Measurements from ENCODE around the gene MAPK14.

MAPK14 gene

GRCh38 chr6:36138667-36139066 is 111.1 kb downstream of the MAPK14 start:
- DNase-seq (ENCODE audit: low spot score), result no peak

- DNase-seq (ENCODE audit: low spot score), result no peak
Observed at GRCh38 chr6:36139431-36139830, 111.8 kb downstream of the MAPK14 start.

DNA sequence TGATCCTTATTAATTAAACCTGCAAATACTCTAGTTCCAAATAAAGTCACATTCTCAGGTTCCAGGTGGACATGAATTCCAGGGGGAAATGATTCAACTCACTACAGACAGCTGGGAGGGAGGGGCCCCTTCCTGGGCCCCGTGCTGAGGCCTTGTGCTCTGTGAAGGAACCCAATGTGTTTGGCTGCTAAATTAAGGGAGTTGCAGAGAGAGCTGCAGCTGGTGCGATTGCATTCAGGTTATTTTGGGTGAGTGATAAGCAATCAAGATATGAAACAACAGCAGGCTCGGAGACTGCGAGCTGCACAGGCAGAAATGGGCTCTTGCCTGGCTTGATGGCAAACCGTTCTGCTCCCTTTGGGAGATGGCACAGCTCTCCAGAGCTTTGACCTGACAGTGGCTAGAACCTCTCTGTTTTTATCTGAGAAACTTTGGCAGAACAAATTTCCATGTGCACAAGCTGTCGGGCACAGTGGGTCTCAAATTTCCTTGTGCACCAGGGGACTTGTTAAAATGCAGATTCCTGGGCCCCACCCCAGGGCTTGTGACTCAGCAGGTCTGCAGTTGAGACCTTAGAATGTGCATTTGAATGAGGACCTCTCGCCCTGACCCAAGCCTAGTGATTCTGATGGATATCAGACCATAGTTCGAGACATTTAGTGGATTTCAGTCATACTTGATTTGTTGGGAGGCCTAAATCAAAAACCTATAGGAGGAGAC is 112.5 kb downstream of the MAPK14 start:
- DNase-seq (ENCODE audit: low spot score), result no peak

GRCh38 chr6:36141091-36141490 is 113.5 kb downstream of the MAPK14 start:
- no peak for DNase-seq (ENCODE audit: low spot score)

- no peak for DNase-seq (ENCODE audit: low spot score)
Observed at GRCh38 chr6:36141961-36142360, 114.4 kb downstream of the MAPK14 start.

- no peak for DNase-seq (ENCODE audit: low spot score)
Observed at GRCh38 chr6:36142971-36143838, 115.6 kb downstream of the MAPK14 start.

DNA sequence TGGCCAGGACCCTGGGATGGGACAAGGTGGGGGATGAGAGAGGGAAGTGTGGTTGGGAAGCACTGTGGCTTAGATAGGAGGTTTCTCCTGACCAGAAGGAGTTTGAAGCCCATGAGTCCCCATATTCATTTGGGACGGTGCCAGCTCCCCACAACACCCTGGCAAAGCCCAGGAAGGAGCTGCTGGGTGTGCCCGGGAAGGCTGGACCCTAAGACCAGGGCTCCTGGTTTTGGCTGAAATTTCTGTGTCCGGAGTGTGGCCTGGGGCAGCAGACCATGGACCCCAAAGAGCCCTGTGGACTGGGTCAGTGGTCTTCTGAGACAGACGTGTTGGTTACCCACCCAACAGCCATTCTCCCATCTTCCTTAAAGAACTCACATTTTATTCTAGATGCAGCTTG is 117.9 kb downstream of the MAPK14 start:
- DNase-seq (ENCODE audit: low spot score), result no peak

DNA sequence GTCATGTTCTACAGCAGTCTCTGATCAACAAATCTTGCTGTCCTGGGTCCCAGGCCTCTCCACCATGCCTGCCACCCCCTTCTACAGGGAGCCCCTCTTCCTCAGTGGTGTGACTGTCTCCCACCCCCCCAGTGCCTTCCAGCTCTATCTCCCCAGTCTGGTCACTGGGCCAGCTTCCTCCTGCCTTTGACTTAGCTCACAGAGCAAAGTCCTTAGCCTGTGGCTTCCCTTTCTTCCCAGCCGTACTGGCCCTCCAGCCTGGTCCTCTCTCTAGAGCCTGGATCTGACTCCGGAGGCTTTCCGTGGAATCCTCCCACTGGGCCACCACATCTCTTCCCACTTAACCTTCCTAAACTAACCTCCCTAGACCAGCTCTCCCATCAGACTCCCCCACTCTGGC is 119.7 kb downstream of the MAPK14 start:
- DNase-seq (ENCODE audit: low spot score), result no peak

DNA sequence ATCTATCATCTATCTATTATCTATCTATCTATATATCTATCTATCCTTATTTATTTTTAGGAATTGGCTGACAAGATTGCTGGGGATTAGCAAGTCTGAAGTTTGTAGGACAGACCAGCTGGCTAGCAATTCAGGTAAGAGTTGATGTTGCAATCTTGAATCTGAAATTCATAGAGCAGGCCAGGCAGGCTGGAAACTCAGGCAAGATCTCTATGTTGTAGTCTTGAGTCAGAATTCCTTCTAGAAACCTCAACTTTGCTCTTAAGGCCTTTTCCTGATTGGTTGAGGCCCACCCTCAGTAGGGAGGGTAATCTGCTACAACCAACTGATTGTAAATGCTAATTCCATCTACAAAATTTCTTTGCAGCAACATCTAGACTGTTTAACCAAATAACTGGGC is 121.9 kb downstream of the MAPK14 start:
- DNase-seq (ENCODE audit: low spot score), result no peak

DNA sequence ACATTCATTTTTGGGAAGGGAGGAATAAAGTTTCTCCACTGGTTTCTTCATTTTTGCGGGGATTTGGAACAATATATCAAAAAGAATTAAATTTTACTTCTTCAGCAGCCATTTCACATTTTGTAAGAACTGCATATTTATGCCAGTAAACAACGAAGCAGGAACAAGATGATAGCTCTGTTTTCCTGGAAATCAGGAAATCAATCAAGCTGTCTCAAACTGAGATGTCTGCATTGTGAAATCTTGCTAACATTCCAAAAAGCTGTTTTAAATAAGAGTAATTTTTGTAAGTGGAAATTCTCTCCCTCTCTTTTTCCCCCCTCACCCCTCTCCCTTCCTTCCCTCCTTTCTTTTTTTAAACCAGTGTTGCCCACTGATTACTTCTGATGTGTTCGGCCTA is 122.7 kb downstream of the MAPK14 start:
- no peak for DNase-seq (ENCODE audit: low spot score)

GRCh38 chr6:36154286-36154685 is 126.7 kb downstream of the MAPK14 start:
- no peak for DNase-seq (ENCODE audit: low spot score)

DNA sequence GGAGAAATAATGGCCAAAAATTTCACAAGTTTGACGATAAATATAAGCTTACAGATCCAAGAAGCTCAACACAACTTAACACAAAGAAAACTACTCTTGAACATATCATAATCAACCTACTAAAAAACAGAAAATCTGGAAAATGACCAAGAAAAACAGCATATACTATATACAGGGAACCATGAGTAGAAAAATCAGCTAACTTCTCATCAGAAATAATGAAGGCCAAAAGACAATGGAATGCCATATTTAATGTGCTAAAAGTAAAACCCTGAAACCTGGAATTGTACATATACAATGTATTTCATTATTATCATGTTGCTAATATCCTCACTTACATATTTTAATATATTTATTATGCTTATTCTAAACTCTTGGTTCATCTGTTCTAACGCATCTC is 128.1 kb downstream of the MAPK14 start:
- no peak for DNase-seq (ENCODE audit: low spot score)

DNA sequence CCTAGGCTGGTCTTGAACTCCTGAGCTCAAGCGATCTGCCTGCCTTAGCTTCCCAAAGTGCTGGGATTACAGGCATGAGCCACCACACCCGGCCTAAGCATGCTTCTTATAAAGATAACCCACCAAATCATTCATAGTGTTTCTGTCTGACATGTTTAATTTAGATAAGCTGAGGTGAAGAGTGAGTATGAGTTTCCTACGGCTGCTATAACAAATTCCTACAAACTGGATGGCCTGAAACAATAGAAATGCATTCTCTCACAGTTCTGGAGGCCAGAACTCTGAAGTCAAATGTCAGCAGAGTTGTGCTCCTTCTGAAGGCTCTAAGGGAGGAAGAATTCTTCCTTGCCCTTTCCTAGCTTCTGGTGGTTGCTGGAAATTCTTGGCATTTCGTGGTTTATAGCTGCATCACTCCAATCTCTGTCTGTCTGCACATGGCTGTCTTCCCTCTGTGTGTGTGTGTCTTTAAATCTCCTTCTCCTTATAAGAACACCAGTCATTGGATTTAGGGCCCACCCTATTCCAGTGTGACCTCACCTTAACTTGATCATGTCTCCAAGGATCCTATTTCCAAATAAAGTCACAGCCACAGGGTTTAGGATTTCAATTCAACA is 132.6 kb downstream of the MAPK14 start:
- DNase-seq (ENCODE audit: low spot score), result no peak

All from hematopoietic multipotent progenitor cell treated with erythropoietin and hydrocortisone succinate and interleukin-3 and kit ligand, for 15 days (in vitro differentiated cells).